Panc1 (cell line): ENCODE results near the gene PIP5K1C.

Experiments
- POLR2AphosphoS5 ChIP-seq: IDR thresholded peaks from 2 replicates; pipeline ENCODE4 v1.6.1; 2012; ENCODE audit warnings: mild to moderate bottlenecking, low read depth, low read length, moderate library complexity
- SIN3A ChIP-seq: IDR thresholded peaks from 2 replicates; pipeline ENCODE4 v1.6.1; 2012; ENCODE audit warnings: low read depth, mild to moderate bottlenecking, low read length, moderate library complexity, borderline replicate concordance; ENCODE audit not compliant: insufficient read depth
- TCF7L2 ChIP-seq: IDR thresholded peaks from 2 replicates; pipeline ENCODE4 v1.6.1; 2011; ENCODE audit warnings: mild to moderate bottlenecking, low read depth, low read length, inconsistent platforms
- TF ChIP-seq, protein P1 (sequence below): fragments of 450-650 bp; IDR thresholded peaks from 2 replicates; pipeline ENCODE4 v1.5.1; 2017; ENCODE audit warnings: mild to moderate bottlenecking
- TF ChIP-seq, protein P2 (sequence below), 2 experiments: IDR thresholded peaks; 2 replicates each; pipeline ENCODE4 v1.6.1; 2011 to 2012; ENCODE audit warnings: low read depth in 2 of 2, control low read depth in 1 of 2, low read length in 1 of 2, mild to moderate bottlenecking in 1 of 2, moderate library complexity in 1 of 2; ENCODE audit not compliant: insufficient read depth in 1 of 2

DNA sequence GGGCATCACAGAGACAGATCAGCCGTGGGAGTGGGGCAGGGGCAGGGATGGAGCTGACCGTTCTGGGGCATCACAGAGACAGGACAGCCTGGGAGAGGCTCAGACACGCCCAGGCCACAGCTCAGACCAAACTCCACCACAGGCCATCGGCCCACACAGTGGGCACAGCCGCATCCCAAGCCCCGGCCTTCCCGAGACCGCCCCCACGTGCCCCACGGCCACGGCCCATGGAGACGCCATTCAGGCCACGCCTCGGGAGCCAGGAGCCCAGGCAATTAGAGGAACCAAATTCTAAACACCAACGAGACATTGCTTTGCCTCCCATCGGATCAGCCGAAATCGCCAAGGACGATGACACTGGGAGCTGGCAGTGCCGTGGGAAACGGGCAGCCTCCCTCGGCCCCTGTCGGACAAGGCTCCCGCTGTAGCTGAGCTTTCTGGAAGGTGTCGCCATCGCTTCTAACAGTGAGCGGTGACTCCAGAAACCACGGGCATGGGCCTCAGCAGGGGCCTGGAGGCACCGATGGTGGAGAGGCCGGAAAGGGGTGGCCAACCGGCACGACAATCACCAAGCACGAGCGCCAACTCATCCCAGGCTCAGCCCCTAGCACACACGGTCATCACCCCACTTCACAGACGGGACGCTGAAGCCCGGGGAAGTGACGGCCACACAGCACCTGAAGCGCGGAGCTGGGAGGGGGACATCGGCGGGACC lies 2.4 kb downstream of the PIP5K1C start:
- TF ChIP-seq, protein P1, sequence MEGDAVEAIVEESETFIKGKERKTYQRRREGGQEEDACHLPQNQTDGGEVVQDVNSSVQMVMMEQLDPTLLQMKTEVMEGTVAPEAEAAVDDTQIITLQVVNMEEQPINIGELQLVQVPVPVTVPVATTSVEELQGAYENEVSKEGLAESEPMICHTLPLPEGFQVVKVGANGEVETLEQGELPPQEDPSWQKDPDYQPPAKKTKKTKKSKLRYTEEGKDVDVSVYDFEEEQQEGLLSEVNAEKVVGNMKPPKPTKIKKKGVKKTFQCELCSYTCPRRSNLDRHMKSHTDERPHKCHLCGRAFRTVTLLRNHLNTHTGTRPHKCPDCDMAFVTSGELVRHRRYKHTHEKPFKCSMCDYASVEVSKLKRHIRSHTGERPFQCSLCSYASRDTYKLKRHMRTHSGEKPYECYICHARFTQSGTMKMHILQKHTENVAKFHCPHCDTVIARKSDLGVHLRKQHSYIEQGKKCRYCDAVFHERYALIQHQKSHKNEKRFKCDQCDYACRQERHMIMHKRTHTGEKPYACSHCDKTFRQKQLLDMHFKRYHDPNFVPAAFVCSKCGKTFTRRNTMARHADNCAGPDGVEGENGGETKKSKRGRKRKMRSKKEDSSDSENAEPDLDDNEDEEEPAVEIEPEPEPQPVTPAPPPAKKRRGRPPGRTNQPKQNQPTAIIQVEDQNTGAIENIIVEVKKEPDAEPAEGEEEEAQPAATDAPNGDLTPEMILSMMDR, result no peak
- no peak for TF ChIP-seq POLR2AphosphoS5
- TF ChIP-seq, protein P2, sequence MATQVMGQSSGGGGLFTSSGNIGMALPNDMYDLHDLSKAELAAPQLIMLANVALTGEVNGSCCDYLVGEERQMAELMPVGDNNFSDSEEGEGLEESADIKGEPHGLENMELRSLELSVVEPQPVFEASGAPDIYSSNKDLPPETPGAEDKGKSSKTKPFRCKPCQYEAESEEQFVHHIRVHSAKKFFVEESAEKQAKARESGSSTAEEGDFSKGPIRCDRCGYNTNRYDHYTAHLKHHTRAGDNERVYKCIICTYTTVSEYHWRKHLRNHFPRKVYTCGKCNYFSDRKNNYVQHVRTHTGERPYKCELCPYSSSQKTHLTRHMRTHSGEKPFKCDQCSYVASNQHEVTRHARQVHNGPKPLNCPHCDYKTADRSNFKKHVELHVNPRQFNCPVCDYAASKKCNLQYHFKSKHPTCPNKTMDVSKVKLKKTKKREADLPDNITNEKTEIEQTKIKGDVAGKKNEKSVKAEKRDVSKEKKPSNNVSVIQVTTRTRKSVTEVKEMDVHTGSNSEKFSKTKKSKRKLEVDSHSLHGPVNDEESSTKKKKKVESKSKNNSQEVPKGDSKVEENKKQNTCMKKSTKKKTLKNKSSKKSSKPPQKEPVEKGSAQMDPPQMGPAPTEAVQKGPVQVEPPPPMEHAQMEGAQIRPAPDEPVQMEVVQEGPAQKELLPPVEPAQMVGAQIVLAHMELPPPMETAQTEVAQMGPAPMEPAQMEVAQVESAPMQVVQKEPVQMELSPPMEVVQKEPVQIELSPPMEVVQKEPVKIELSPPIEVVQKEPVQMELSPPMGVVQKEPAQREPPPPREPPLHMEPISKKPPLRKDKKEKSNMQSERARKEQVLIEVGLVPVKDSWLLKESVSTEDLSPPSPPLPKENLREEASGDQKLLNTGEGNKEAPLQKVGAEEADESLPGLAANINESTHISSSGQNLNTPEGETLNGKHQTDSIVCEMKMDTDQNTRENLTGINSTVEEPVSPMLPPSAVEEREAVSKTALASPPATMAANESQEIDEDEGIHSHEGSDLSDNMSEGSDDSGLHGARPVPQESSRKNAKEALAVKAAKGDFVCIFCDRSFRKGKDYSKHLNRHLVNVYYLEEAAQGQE (IDR thresholded peaks at IDR 0.05; ENCODE audit: insufficient read depth in 1 of 2, low read depth in 2 of 2, low read length in 1 of 2), result no peak
- no peak for TF ChIP-seq SIN3A
- no peak for TF ChIP-seq TCF7L2
